AG08396 (cell line): Measurements from ENCODE around the gene ZNF584.
A peak's percentile ranks its signal among the peaks of the same experiment; 100 is the strongest.

Experiments
- DNase-seq: peaks from one replicate; pipeline ENCODE4 v3.0.0; 2012; ENCODE audit warnings: low spot score, mixed read lengths

The ZNF584 gene

GRCh38 chr19:58466089-58466759 lies 57.8 kb downstream of the ZNF584 start:
- no peak for DNase-seq

GRCh38 chr19:58466760-58467589 lies 58.5 kb downstream of the ZNF584 start, which contains the start of gene ZNF324:
TSS of gene ZNF324 (plus strand) at chr19:58467080. CDS start at chr19:58469186, 2,106 bp downstream.
- DNase-seq: peak; percentile 99
